GM12878 (cell line): ENCODE results near the gene CLCNKB. TPM values are rescaled to one million over a fixed set of nuclear protein-coding genes. Genes with fewer than 3 reads are reported as not detected.

Experiments used
- ATAC-seq: fragments of 200-7000 bp; cut with Tn5 transposase; 3 replicates; pipeline ENCODE4 v1.9.1; 2020; ENCODE audit warnings: mild to moderate bottlenecking, moderate library complexity
- BruUV-seq: library from RNA; stranded (reverse); fragments of 400-500 nt; replicated peaks from 2 replicates; lab custom pipeline; 2021; lab: Mats Ljungman, UMichigan
- CTCF ChIA-PET: fragments of 300-600 bp; sonication (Branson Sonifier 250); formaldehyde crosslinking; extraction: SDS; loops from one replicate; lab custom pipeline; 2021; ENCODE audit warnings: inconsistent platforms; lab: Yijun Ruan, JAX
- POLR2A ChIA-PET: fragments of 350-600 bp; formaldehyde crosslinking; extraction: SDS; loops from one replicate; lab custom pipeline; 2021; ENCODE audit warnings: inconsistent platforms; lab: Charles Lee
- RAD21 ChIA-PET: fragments of 300-600 bp; sonication (Branson Sonifier 250); formaldehyde crosslinking; loops from one replicate; lab custom pipeline; 2023; ENCODE audit warnings: antibody characterized with exemption; ENCODE audit not compliant: unreplicated experiment; lab: Charles Lee
- SMC1A ChIA-PET: fragments of 300-600 bp; sonication (Branson Sonifier 250); formaldehyde crosslinking; loops from one replicate; lab custom pipeline; 2023; ENCODE audit not compliant: unreplicated experiment, uncharacterized antibody; lab: Charles Lee
- DNase-seq: peaks from one replicate; pipeline ENCODE4 v3.0.0-alpha.2; 2011; ENCODE audit warnings: low read depth, low spot score
- FAIRE-seq: peaks from 3 replicates; lab custom pipeline; 2011; peaks lifted over from hg19 to GRCh38; lab: Jason Lieb, UNC
- H2AFZ ChIP-seq: 2 replicates; pipeline ENCODE4 v1.6.0; 2011; ENCODE audit warnings: low read depth, low read length, control low read depth; ENCODE audit not compliant: control insufficient read depth
- H3K27ac ChIP-seq: 2 replicates; pipeline ENCODE4 v1.5.1; 2011; ENCODE audit warnings: control low read depth; ENCODE audit not compliant: control insufficient read depth, insufficient read depth
- H3K27me3 ChIP-seq, 2 experiments: replicated peaks in 1 of 2; 2 replicates each; pipeline versions ENCODE4 v1.6.0 to v1.6.1; 2011; ENCODE audit warnings: low read length in 1 of 2; ENCODE audit not compliant: control insufficient read depth in 2 of 2, insufficient read depth in 2 of 2
- H3K36me3 ChIP-seq, 2 experiments: 2 replicates each; pipeline ENCODE4 v1.5.1; 2011; ENCODE audit warnings: low read length in 1 of 2; ENCODE audit not compliant: control insufficient read depth in 2 of 2, insufficient read depth in 2 of 2
- H3K4me1 ChIP-seq: 2 replicates; pipeline ENCODE4 v1.6.1; 2011; ENCODE audit warnings: mild to moderate bottlenecking, low read length, moderate library complexity, mixed read lengths; ENCODE audit not compliant: control insufficient read depth, insufficient read depth
- H3K4me2 ChIP-seq: 2 replicates; pipeline ENCODE4 v1.6.0; 2011; ENCODE audit warnings: control low read depth; ENCODE audit not compliant: control insufficient read depth, insufficient read depth
- H3K4me3 ChIP-seq: fragments of 200-600 bp; sonication (generic); 2 replicates; pipeline ENCODE4 v1.5.1; 2016
- H3K79me2 ChIP-seq: 2 replicates; pipeline ENCODE4 v1.6.0; 2011; ENCODE audit warnings: low read length; ENCODE audit not compliant: control insufficient read depth, insufficient read depth
- H3K9ac ChIP-seq: 2 replicates; pipeline ENCODE4 v1.8.0; 2011; ENCODE audit warnings: low read length, control low read depth, mixed read lengths; ENCODE audit not compliant: control insufficient read depth, insufficient read depth
- H3K9me3 ChIP-seq: replicated peaks from 3 replicates; pipeline ENCODE4 v1.5.1; 2011; ENCODE audit warnings: mild to moderate bottlenecking, low read length; ENCODE audit not compliant: control insufficient read depth, insufficient read depth
- H4K20me1 ChIP-seq: 2 replicates; pipeline ENCODE4 v1.6.0; 2011; ENCODE audit not compliant: control insufficient read depth, insufficient read depth
- CEBPB ChIP-seq, 2 experiments: fragments of 150-350 bp in 1 of 2; IDR thresholded peaks; 2 replicates each; pipeline ENCODE4 v1.6.1; 2012 to 2014; ENCODE audit warnings: low read depth in 2 of 2, low read length in 2 of 2, borderline replicate concordance in 1 of 2, inconsistent platforms in 1 of 2
- ETV6 ChIP-seq, 2 experiments: fragments of 450-650 bp in 1 of 2; IDR thresholded peaks in 1 of 2; conservative IDR thresholded peaks in 1 of 2; 2 replicates each; pipeline ENCODE4 v1.6.1; 2014; ENCODE audit warnings: antibody characterized with exemption in 1 of 2, borderline replicate concordance in 1 of 2, low read depth in 1 of 2, mild to moderate bottlenecking in 1 of 2, moderate library complexity in 1 of 2
- JUND ChIP-seq: IDR thresholded peaks from 2 replicates; pipeline ENCODE4 v1.6.1; 2012; ENCODE audit warnings: low read depth, mild to moderate bottlenecking, low read length, improper control_type of control experiment, moderate library complexity
- LARP7 ChIP-seq: fragments of 450-650 bp; IDR thresholded peaks from 2 replicates; pipeline ENCODE4 v1.6.1; 2017; ENCODE audit warnings: mild to moderate bottlenecking
- RELA ChIP-seq: fragments of 450-650 bp; IDR thresholded peaks from 2 replicates; pipeline ENCODE4 v1.8.0; 2014; ENCODE audit warnings: borderline replicate concordance; ENCODE audit not compliant: partially characterized antibody
- SPI1 ChIP-seq: IDR thresholded peaks from 2 replicates; pipeline ENCODE4 v1.6.1; 2011; ENCODE audit warnings: low read depth, mild to moderate bottlenecking, low read length, moderate library complexity, borderline replicate concordance; ENCODE audit not compliant: insufficient read depth
- ZBED1 ChIP-seq: IDR thresholded peaks from 2 replicates; pipeline ENCODE4 v1.6.1; 2016; ENCODE audit warnings: borderline replicate concordance
- ZZZ3 ChIP-seq: IDR thresholded peaks from 2 replicates; pipeline ENCODE4 v1.6.1; 2011; ENCODE audit warnings: low read depth; ENCODE audit not compliant: control insufficient read depth, insufficient read length
- WGBS: methylation state at CpG from one replicate; pipeline ENCODE4 v1.1.6; 2016; ENCODE audit warnings: low lambda C conversion rate; ENCODE audit not compliant: insufficient replicate concordance, insufficient coverage; ENCODE audit errors: missing lambda C conversion rate; 5-methylcytosine and 5-hydroxymethylcytosine counted together
- in situ Hi-C: fragments of 300-500 bp; cut with MboI; formaldehyde crosslinking; loops from 9 replicates; pipeline ENCODE4 v1.14.3; 2018; ENCODE audit warnings: mixed read lengths
- intact Hi-C: fragments of 100-400 bp; cut with micrococcal nuclease; formaldehyde crosslinking; loops from one replicate; pipeline ENCODE4 v1.14.2; 2022; ENCODE audit not compliant: unreplicated experiment
- polyA plus RNA-seq, 11 experiments: library from polyadenylated mRNA; depleted of rRNA in 4 of 11; unstranded in 6 of 11; stranded (reverse) in 5 of 11; fragments of >200 nt; fragmentation: Nextera tagmentation in 4 of 11; fragmentation: Illumina TruSeq in 1 of 11; extraction: Ambion mirVana in 4 of 11; extraction: Trizol in 1 of 11; gene quantifications; 1 replicate in 1 of 11; 2 replicates in 10 of 11; pipeline versions ENCODE4 v1.2.1 to v1.2.3, GENCODE V29; 2011 to 2016; ENCODE audit warnings: inconsistent platforms in 2 of 11, missing spikeins in 2 of 11, low read depth in 1 of 11
- total RNA-seq, 4 experiments: library from RNA; depleted of rRNA in 3 of 4; stranded (reverse); fragments of >200 nt in 3 of 4; fragmentation: Illumina TruSeq in 1 of 4; extraction: Trizol in 1 of 4; gene quantifications; 2 replicates each; pipeline versions ENCODE4 v1.2.1 to v1.2.3, GENCODE V29; 2013 to 2021
- TF ChIP-seq, protein P1 (sequence below): fragments of 450-650 bp; IDR thresholded peaks from 2 replicates; pipeline ENCODE4 v1.6.1; 2018; ENCODE audit warnings: mild to moderate bottlenecking, low read depth, moderate library complexity; ENCODE audit not compliant: partially characterized antibody
- TF ChIP-seq, protein P2 (sequence below), 3 experiments: IDR thresholded peaks in 2 of 3; conservative IDR thresholded peaks in 1 of 3; 2 replicates each; pipeline ENCODE4 v1.5.1; 2011; ENCODE audit warnings: low read depth in 3 of 3, low read length in 3 of 3, mild to moderate bottlenecking in 3 of 3, control low read depth in 2 of 3, moderate library complexity in 2 of 3, inconsistent platforms in 1 of 3, mixed read lengths in 1 of 3; ENCODE audit not compliant: control insufficient read depth in 2 of 3, insufficient read depth in 1 of 3; ENCODE audit errors: extremely low read depth in 1 of 3

Gene CLCNKB
- total and polyA plus RNA-seq, 10 of the 15 experiments (the other 5 are each of a cell fraction or from before 2014, with no cell fraction given): 0.05 TPM; not detected in 9

DNA sequence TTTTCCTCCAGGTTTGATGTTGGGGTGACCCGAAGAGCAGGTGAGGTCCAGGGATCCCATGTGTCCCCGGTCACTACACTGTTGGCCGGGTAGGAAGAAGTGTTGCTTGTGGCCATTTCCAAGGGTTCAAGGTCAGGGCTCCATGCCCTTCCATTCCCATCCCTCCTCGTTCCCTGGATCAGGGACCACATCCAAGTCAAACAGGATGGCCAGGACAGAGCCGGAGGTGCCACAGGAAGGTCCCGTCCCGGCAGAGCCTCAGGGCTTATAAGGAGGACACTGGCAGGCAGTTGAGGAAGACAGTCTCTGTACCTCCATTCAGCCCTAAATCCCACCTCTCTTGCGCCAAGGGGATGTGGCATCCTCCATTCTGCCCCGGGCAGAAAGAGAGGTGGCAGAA is 51.9 kb downstream of the CLCNKB start (continued):
- TF ChIP-seq, protein P1, sequence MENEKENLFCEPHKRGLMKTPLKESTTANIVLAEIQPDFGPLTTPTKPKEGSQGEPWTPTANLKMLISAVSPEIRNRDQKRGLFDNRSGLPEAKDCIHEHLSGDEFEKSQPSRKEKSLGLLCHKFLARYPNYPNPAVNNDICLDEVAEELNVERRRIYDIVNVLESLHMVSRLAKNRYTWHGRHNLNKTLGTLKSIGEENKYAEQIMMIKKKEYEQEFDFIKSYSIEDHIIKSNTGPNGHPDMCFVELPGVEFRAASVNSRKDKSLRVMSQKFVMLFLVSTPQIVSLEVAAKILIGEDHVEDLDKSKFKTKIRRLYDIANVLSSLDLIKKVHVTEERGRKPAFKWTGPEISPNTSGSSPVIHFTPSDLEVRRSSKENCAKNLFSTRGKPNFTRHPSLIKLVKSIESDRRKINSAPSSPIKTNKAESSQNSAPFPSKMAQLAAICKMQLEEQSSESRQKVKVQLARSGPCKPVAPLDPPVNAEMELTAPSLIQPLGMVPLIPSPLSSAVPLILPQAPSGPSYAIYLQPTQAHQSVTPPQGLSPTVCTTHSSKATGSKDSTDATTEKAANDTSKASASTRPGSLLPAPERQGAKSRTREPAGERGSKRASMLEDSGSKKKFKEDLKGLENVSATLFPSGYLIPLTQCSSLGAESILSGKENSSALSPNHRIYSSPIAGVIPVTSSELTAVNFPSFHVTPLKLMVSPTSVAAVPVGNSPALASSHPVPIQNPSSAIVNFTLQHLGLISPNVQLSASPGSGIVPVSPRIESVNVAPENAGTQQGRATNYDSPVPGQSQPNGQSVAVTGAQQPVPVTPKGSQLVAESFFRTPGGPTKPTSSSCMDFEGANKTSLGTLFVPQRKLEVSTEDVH: no peak
- TF ChIP-seq ZBED1: no peak

DNA sequence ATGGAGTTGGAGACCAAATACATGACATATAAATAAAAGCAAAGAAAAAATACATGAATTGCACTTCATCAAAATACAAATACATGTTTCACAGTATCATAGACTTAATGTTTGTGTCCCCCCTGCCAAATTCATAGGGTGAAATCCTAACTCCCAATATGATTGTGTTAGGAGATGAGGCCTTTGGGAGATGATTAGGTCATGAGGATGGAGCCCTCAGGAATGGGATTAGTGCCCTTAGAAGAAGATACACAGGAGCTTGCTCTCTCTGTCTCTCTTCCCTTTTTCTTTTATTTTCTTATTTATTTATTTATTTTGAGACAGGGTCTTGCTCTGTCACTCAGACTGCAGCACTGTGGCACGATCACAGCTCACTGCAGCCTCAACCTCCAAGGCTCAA is 55.8 kb downstream of the CLCNKB start:
- Histone ChIP-seq H3K4me3 (no peak overlapping the region), H3K27ac (no peak overlapping the region), H3K9ac (no peak overlapping the region), H2AFZ (no peak overlapping the region), H4K20me1 (no peaks in the 10 kb centered on the region), H3K36me3 (no peaks in the 10 kb centered on the region), H3K79me2 (no peaks in the 10 kb centered on the region), H3K9me3 (peaks cover 1% of the 10 kb centered on the region; the same call in 1 of the 3 replicates), H3K4me1 (no peaks in the 10 kb centered on the region), H3K27me3 (no peaks in the 10 kb centered on the region; a peak in 2 of 4 replicates), H3K4me2 (no peak overlapping the region)
- TF ChIP-seq ETV6 (conservative IDR thresholded peaks at IDR 0.05 in 1 of 2, IDR thresholded peaks at IDR 0.05 in 1 of 2; ENCODE audit: borderline replicate concordance in 1 of 2, low read depth in 1 of 2) (no peak), ZZZ3 (no peak), LARP7 (no peak), RELA (no peak), JUND (no peak), SPI1 (no peak), CEBPB (IDR thresholded peaks at IDR 0.05; ENCODE audit: borderline replicate concordance in 1 of 2, low read depth in 2 of 2, low read length in 2 of 2) (no peak)
- TF ChIP-seq, protein P2, sequence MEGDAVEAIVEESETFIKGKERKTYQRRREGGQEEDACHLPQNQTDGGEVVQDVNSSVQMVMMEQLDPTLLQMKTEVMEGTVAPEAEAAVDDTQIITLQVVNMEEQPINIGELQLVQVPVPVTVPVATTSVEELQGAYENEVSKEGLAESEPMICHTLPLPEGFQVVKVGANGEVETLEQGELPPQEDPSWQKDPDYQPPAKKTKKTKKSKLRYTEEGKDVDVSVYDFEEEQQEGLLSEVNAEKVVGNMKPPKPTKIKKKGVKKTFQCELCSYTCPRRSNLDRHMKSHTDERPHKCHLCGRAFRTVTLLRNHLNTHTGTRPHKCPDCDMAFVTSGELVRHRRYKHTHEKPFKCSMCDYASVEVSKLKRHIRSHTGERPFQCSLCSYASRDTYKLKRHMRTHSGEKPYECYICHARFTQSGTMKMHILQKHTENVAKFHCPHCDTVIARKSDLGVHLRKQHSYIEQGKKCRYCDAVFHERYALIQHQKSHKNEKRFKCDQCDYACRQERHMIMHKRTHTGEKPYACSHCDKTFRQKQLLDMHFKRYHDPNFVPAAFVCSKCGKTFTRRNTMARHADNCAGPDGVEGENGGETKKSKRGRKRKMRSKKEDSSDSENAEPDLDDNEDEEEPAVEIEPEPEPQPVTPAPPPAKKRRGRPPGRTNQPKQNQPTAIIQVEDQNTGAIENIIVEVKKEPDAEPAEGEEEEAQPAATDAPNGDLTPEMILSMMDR (IDR thresholded peaks at IDR 0.05 in 2 of 3, conservative IDR thresholded peaks at IDR 0.05 in 1 of 3; ENCODE audit: control insufficient read depth in 2 of 3, extremely low read depth in 1 of 3, insufficient read depth in 1 of 3, low read depth in 3 of 3, low read length in 3 of 3): no peak
- FAIRE-seq: no peak
- no peak for DNase-seq
- WGBS: 0% methylated on average over 1 of the region's 1 CpG
- ChIA-PET SMC1A (interaction anchor here (0.9 kb wide), 1 partner anchor 87 kb away, joined by 3 read pairs; no protein-coding TSS in a partner anchor), CTCF (no interaction called here), POLR2A (no interaction called here), RAD21 (no interaction called here)
- intact Hi-C loops: no loop called here
- no TSS peak for BruUV-seq
- in situ Hi-C loops: no loop called here
- no peak for ATAC-seq
